NCI-H510A treated with DMSO at 0.1 percent for 48 hours (cell line): Measurements from ENCODE around the gene VDAC1.
"Not testable (repeated sequence)": the region's sequence is repeated elsewhere in the genome, so short reads cannot be mapped to it uniquely, and the experiment has no call there.

Experiments used
- DNase-seq: peaks from one replicate; lab custom pipeline; 2025; lab: John Stamatoyannopoulos, UW

VDAC1 gene

DNA sequence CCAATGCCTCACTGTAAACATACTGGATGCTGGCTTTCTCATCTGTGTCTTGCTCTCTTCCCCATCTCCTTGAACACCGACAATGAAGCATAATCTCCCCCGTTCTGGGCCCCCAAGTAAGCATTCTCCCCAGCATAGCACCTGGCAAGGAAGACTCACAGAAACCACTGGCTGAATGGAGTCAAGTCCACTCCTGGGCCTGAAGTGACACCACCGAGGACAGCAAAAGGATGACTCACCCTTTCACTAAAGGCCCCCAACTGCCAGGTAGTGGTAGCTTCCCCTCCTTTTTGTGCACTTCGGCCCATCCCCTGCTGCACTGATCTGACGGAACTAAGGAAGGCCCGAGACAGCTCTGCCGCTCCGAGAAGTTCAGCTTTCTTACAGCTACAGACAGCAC lies 9.4 kb downstream of the VDAC1 start:
- no peak for DNase-seq

DNA sequence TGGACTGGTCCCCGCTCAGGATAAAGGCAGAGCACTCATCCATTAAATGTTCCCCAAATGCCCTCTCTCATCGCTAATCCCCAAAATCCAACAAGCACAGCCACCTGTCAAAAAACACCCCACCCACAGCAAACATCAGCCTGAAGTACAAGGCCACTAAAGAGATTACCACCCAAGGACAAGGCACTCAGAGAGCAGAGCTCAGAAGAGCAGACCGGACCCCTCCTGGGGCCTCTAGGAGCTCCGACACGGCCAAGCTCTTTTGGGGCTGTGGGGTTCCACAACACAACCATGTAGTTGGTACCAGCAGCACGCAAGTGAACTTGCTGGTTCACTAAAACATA lies 9.8 kb downstream of the VDAC1 start:
- DNase-seq: no peak

DNA sequence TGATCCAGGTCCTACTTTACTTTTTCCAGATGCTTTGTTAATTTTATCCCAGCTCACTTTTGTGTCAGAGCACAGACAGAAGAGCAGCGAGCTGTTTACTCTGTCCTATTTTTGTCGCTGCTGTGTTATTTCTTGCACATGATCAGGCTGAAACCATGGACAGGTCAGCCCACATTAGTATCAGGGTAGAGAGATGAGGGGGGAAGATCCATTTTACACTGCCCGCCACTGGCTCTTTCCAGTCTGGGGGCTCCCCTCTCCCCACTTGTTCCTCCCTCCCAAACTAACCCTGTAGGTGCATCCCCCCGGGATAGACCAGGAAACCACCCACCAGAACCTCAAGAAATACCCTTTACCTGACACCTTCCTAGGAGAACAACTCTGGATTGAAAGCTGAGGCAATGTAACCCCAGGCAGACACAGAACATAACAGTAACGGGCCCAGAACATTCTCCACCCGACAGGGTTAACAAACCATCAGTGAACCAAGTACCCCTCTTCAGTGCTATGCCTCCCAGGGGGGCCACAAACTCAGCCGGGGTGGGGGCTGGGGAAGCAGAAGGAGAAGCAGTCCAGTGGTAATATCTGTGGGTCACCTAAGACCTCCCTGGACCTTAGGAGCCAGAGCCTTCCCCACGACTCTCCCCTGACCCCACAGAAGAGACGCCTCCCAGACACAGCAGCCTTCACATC lies 10.3 kb downstream of the VDAC1 start:
- no peak for DNase-seq

DNA sequence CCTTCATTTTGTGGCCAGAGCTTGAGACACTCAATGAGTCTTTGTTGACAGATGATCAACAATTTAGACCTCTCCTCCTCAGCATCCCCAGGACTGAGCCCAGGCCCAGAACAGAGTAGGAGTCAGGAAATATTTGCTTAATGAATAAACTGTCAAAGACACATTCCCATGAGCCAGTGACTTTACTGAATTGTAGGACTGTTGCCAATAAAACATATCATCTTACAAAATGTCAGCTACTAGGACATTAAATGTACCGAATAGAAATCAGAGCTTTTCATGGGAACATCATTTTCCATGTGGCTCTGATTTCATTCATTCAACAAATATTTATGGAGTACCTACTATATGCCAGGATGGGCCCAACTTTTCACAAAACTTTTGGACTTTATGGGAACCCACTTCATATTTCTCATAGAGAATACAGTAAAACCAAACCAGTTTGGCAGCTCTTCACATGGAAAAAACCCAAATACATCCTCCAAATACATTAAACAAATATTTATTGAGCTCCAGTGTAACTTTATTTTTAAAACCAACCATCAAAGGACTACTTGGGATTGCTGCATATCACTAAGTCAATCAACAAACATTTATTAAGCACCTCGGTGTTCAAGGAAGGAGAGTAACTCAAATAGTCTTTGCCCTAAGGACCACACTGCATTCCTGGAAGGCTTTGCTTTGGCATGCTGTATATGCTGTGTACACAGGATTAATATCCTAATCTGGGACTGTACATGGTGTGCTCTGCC lies 11.4 kb downstream of the VDAC1 start:
- DNase-seq: no peak

DNA sequence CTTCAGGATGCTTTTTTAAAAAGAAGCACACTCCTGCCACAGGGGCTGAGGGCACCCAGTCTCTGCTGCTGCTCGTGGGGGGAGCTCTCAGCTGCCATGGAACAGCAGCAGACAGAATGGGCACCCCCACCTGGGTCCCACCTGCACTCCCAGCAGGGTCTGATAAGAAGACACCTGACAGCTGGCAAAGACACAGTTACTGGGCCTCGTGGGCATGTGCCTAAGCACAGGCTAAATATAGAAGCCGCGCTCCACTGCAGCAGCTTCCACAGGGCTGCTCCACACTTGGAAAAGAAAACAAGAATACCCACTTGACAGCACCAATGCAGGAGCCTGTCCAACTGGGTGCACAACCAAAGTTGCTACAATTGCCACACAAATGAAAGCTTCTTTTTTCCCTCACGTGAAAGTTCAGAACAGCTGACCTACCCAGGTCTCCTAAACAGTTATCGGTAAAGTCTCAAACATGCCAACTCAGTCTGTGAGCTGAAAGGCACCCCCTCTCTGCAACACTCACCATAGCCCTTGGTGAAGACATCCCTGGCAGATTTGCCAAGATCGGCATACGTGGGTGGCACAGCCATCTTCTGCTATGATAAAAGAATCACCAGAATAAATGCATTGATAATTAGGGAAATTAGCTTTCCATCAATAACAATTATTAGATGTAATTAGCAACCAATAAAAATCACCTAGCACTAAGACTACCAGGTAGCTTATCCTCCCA lies 12.2 kb downstream of the VDAC1 start:
- peak; percentile 8 for DNase-seq

DNA sequence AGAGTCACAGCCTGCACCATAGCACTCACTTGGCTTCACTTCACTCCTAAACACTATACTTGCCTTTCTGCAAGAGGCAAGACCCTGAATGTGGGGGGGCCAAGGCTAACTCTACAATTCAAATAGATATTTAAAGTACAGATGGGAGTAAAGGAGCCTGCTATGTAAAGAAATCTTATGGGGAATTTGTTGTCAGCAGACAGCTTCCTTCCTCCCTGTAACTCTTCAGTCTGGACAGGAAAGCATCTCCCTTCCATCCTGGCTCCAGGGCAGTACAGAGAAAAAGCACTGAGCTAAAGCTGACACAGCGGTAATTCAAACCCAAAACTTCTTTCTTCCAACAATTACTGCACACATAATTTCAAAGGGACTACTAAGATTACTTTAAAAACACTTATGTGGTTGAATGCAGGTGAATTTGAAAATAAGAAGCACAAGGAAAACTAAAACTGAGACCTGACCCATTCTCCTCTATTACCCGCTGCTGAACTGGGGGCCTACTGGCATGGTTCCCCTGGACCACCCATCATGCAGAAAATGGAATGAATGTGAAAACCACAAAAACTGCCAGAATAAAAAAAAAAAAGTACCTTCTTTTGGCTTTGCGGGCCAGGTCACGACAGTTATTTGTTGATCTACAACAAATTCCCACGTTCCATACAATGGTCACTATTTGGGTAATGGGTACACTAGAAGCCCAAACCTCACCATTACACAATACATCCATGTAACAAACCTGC lies 13.4 kb downstream of the VDAC1 start:
- DNase-seq: no peak

DNA sequence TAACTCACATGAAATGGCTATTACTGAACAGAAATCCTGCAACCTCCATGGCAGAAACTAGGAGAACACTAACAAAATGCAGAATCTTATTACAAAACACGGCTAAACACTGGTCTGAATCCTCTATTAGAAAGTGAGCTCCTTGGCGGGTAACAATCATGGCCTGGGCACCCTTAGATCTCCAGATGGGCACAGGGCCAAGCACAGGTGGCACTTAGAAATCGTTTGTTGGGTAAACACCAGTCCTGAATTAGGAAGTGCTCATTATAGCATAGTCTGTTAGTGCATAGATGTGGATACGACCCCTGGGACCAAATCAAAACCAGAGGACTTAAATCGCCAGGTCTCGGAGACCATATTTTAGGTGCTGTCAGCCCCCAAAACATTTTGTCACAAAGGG lies 14.4 kb downstream of the VDAC1 start:
- DNase-seq: peak; percentile 25

DNA sequence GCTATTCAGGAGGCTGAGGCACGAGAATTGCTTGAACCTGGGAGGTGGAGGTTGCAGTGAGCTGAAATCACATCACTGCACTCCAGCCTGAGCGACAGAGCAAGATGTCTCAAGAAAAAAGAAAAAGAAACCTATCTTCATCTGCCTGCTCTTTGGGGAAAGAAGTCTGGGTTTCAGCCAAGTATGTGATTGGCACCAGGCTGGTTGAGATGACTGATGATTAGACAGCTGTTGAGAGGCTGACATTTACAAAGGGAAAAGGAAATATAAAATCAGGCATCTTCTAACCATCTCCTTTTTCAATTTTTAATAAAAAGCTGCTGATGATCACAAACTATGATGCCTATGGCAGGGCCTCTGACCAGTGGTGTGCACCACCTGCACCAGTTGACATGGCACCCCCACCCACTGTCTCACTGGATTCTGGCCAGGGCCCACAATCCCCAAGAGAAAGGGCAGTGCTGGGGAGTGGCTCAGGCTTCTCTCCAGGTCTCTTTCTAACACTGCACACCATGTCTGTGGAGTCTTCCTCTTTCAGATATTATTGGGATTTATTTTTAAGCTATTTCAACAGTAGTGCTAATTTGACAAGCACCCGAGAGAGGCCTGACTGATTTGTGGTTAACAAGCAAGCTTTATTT lies 19.1 kb downstream of the VDAC1 start:
- no peak for DNase-seq

DNA sequence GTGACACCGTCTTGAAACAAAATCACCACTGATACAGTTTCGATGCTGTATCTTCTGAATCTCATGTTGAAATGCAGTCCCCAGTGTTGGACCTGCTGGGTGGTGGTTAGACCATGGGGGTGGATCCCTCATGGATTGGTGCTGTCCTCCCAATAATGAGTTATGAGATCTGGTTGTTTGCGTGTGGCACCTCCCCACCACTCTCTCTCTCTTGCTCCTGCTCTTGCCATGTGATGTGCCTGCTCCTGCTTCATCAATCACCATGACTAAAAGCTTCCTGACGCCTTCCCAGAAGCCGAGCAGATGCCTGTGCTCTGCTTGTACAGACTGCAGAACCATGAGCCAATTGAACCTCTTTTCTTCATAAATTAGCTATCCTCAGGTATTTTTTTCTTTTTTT lies 21.1 kb downstream of the VDAC1 start:
- DNase-seq: no peak

DNA sequence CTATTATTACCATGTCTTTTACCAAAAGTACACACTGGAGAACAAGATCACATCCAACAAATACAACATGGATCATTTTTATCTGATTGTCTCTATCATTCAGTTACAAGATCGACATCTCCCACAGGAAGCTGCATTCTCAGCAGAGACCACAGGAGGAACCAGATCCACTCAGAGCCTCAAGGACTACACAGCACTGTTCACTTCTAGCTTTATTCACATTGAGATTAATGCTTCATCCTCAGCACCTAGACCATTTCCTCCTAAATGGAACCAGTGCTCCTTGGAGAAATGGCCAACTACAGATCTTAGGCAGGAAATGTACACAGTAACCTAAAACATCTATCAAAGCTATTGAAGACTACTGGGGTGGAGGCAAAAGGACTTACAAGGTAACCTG lies 23.1 kb downstream of the VDAC1 start:
- DNase-seq: no peak

DNA sequence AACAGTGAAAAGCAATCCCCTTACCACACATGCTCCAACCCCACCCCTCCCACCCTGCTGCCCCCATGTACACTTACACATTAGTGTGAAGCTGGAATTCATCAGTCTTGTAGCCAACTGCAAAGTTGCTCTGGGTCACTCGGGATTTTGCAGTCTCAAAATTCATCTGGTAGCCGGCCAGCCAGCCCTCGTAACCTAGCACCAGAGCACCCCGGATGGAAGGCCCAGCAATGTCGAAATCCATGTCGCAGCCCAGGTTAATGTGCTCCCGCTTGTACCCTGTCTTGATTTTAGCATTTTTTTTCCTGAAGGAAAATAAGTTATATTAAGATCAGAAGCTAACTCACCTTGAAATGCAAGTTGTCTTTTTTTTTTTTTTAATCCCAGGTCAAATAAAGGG lies 24.1 kb downstream of the VDAC1 start:
- DNase-seq: no peak

DNA sequence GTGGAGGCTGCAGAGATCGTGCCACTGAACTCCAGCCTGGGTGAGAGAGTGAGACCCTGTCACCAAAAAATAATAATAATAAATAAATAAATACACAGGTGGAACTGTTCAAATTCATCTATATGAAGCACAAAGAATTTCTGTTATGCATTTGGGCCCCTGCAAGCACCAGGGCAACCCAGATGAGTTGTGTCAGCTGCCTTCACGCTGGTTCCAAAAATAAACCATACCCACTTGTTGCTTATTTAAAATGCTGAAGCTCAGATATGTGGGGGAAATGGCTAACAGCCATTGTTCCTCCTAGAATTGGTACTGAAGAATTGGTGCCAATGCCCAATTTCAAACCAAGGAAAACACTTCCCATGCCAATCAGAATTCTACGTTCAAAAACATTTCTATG lies 25.8 kb downstream of the VDAC1 start:
- DNase-seq: no peak

DNA sequence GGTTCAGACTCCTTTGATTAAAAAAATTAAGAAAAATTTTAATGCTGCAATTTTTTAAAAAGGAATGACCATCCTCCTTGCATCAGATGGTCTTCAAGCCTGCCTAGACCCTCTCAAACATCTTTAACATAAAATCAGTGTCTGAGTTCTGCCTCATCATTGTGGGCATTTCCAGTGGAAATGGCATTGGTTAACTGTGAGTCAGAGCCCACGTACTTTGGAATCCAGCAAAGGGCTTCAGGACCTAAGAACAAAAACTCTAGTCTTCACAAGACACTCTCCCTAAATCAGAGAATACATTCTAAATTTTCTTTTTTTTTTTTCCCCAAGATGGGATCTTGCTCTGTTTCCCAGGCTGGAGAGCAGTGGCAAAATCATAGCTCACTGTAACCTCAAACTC lies 26.9 kb downstream of the VDAC1 start:
- DNase-seq: no peak

DNA sequence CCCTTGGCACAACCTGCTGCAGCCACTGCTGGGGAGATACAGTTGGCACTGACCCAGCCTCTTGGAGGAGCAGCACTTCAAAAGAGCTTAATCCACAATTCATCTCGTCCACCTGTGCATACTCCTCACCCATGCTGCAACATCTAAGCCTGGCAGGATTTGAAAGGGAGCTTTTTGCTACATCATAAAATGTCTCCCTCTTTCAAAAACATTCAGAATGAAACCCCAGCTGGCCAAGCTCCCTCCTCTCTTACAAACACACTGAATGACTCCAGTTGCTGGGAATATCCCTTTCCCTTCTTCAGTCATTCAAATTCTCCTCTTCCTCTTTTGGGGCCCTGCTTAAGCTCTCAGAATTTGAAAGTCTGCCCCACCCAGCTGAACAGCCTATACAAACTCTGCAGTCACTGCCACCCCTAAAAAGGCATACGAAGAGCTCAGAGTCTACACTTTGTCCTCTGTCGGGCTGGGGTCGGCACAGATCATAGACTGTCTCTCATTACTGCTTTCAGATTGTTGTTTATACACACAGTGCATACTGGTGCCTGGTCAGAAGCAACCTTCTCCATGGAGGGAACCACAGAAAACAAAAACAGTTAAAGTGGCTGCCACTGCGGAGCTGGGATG lies 27.5 kb downstream of the VDAC1 start:
- peak; percentile 25 for DNase-seq

DNA sequence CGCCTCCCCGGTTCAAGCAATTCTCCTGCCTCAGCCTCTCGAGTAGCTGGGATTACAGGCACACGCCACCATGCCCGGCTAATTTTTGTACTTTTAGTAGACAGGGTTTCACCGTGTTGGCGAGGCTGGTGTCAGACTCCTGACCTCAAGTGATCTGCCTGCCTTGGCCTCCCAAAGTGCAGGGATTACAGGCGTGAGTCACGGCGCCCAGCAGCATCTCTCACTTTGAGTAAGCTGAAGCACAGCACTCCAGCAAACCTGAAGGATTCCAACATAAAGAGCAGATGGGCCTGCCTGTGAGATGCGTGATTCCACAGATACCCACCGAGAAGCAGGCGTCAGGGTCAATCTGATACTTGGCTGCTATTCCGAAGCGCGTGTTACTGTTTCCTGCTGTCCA lies 29.2 kb downstream of the VDAC1 start:
- not testable (repeated sequence) for DNase-seq

DNA sequence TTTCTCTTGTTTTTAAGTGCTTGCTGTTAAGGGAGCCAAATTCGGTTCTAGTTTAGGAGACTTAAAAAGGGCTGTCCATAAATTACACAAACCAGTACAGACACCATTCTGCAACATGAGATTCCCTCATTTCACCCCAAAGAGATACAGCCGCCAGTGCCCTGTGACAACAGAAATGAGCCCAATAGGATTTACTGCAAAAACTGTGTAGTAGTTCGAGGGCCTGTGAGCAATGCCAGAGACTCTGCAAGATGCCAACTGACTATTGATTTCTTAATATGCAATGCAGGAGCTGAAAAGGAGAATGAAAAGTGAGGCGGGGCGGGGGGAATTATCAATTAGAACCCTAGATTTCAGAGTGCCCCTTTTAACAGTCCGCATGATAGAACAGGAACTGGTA lies 30.6 kb downstream of the VDAC1 start:
- DNase-seq: no peak

DNA sequence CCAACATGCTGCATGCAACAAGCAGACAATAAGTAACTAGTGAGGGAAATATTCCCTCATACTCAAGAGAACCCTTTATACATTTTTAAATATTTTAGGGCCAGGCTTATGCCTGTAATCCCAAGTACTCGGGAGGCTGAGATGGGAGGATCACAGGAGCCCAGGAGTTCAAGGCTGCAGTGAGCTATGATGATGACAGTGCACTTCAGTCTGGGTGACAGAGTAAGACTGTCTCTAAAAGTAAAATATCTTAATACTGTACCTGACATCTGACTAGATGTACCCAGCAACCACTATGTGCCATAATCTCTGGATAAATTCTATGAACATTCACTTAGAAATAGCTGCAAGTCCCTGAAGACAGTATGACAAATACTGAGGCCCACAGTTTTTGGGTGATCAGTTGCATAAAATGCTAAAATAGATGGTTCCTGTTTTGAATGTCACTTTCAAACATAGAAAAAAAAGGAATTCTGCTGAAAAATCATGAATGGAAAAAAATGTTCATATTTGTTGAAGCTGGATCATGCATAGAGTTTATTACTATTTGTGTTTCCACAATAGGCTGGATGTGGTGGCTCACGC lies 34.4 kb downstream of the VDAC1 start:
- DNase-seq: no peak

DNA sequence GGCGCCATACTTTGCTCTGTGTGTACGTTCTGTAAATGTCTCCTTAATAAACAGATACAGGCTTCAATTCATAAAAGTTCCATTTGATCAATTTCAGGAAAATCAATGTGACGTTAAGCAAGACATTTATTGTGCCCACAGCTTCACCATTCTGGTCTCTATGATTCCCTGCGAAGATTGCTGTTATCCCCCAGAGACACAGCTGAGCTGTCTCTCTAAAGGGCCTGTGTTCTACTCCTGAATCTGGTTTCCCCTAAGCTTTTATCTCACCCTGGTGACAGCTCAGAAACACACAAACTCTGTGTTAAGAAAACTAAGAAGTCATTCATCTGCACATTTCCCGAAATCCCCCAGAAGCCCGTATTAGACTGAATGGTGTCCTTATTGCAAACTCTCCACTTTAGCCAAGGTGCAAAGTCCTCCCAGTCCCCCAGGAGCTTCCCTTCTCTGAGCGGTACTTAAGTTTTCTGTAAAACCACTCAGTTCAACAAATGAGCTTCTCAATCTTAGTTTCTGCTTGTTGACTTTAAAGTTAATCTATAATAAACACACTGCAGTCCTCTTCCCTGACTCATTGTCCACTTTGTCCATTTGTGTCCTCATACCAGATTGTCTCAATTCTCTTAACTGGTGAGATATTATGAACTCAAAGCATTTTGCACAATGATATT lies 35.0 kb downstream of the VDAC1 start:
- DNase-seq: no peak

DNA sequence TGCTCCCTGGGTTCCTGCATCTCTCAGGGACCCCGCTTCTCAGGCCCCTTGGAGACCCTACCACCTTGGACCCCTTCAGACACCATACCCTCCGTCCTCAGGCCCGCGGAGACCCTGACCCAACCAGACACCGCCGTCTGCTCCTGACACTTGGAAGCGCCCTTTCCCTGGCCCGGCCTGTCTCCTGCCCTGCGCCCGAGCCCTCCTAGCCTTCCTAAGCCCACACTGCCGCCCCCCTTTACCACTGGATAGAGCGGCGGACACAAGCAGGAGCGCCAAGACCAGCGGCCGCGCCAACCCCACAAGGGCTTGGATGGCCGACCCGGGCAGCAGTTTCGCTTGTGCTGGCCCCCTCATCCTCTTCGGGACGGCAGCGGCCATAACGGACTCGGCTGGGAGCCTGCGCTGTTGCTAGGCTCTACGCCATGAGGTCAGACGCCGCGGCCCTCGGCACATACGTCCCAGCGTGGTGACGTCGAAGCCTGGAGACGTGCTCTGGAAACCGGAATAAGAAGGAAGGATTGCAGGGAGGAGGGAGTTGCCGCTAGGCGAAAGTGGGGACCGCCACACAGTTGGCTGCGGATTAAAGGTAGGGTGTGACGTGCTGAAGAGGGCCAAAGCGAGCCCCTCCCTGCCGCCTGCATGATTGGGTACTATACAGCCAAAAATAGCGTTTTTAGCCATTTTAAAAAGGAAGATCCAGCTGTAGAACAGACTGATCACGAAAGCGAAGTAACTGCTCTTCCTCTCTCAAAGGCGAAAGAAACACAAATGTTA lies 36.4 kb downstream of the VDAC1 start, which contains the start of gene C5orf15:
C5orf15 (minus strand) TSS at position 422 of the 777 bp plus-strand sequence; CDS start at position 381, 41 bp downstream.
- peak; percentile 82 for DNase-seq
